Mesenchymal stem cell (in vitro differentiated cells and primary cell): Measurements from ENCODE around the gene DPCD.

ENCODE experiments used
- DNase-seq: peaks from one replicate; pipeline ENCODE4 v3.0.0-alpha.2; 2013
- H2AFZ ChIP-seq: one replicate; pipeline ENCODE4 v1.6.1; 2013; ENCODE audit warnings: low read depth, mild to moderate bottlenecking, control low read depth, inconsistent platforms, low read length, moderate library complexity
- H2AK5ac ChIP-seq: 2 replicates; pipeline ENCODE4 v1.6.1; 2013; ENCODE audit warnings: low read length, moderate library complexity, mild to moderate bottlenecking, inconsistent platforms; ENCODE audit not compliant: severe bottlenecking
- H2BK120ac ChIP-seq: one replicate; pipeline ENCODE4 v1.6.1; 2013; ENCODE audit warnings: low read depth, mild to moderate bottlenecking, inconsistent platforms, low read length, moderate library complexity
- H2BK12ac ChIP-seq, 2 experiments: one replicate each; pipeline ENCODE4 v1.6.1; 2013; ENCODE audit warnings: inconsistent platforms in 2 of 2, low read length in 2 of 2, mild to moderate bottlenecking in 2 of 2, moderate library complexity in 2 of 2, control low read depth in 1 of 2
- H2BK15ac ChIP-seq: one replicate; pipeline ENCODE4 v1.6.1; 2013; ENCODE audit warnings: mild to moderate bottlenecking, low read depth, inconsistent platforms; ENCODE audit not compliant: poor library complexity, severe bottlenecking
- H2BK5ac ChIP-seq: 2 replicates; pipeline ENCODE4 v1.6.1; 2013; ENCODE audit warnings: low read depth, mild to moderate bottlenecking, low read length, control low read depth, inconsistent platforms; ENCODE audit not compliant: poor library complexity, severe bottlenecking
- H3K14ac ChIP-seq, 2 experiments: one replicate each; pipeline ENCODE4 v1.6.1; 2013; ENCODE audit warnings: inconsistent platforms in 2 of 2, low read length in 2 of 2, control low read depth in 1 of 2, mild to moderate bottlenecking in 1 of 2, moderate library complexity in 1 of 2
- H3K18ac ChIP-seq, 2 experiments: one replicate each; pipeline ENCODE4 v1.6.1; 2013; ENCODE audit warnings: inconsistent platforms in 2 of 2, low read length in 2 of 2, control low read depth in 1 of 2, low read depth in 1 of 2, mild to moderate bottlenecking in 1 of 2
- H3K23ac ChIP-seq, 2 experiments: one replicate each; pipeline ENCODE4 v1.6.1; 2013; ENCODE audit warnings: inconsistent platforms in 2 of 2, low read length in 2 of 2, mild to moderate bottlenecking in 2 of 2, moderate library complexity in 2 of 2, control low read depth in 1 of 2
- H3K27ac ChIP-seq: 2 replicates; pipeline ENCODE4 v1.5.1; 2013; ENCODE audit warnings: mild to moderate bottlenecking, moderate library complexity, low read length, control low read depth, inconsistent platforms; ENCODE audit not compliant: poor library complexity, severe bottlenecking
- H3K27me3 ChIP-seq, 2 experiments: 2 replicates each; pipeline versions ENCODE4 v1.6.1 to v1.7.0; 2013; ENCODE audit warnings: low read length in 2 of 2, mild to moderate bottlenecking in 2 of 2, moderate library complexity in 2 of 2, control low read depth in 1 of 2, inconsistent platforms in 1 of 2; ENCODE audit not compliant: control insufficient read depth in 1 of 2, insufficient read depth in 1 of 2
- H3K36me3 ChIP-seq, 2 experiments: 2 replicates each; pipeline versions ENCODE4 v1.6.1 to v1.7.0; 2013; ENCODE audit warnings: low read length in 2 of 2, control low read depth in 1 of 2, inconsistent platforms in 1 of 2, low read depth in 1 of 2, mild to moderate bottlenecking in 1 of 2; ENCODE audit not compliant: insufficient read depth in 2 of 2, control insufficient read depth in 1 of 2
- H3K4ac ChIP-seq, 2 experiments: one replicate each; pipeline ENCODE4 v1.6.1; 2013; ENCODE audit warnings: inconsistent platforms in 2 of 2, low read length in 2 of 2, mild to moderate bottlenecking in 2 of 2, moderate library complexity in 2 of 2, control low read depth in 1 of 2, low read depth in 1 of 2
- H3K4me1 ChIP-seq: 2 replicates; pipeline ENCODE4 v1.6.1; 2013; ENCODE audit warnings: low read depth, low read length, control low read depth; ENCODE audit not compliant: control insufficient read depth, insufficient read depth
- H3K4me2 ChIP-seq: 2 replicates; pipeline ENCODE4 v1.6.1; 2013; ENCODE audit warnings: low read length, mild to moderate bottlenecking, inconsistent platforms; ENCODE audit not compliant: poor library complexity, severe bottlenecking
- H3K4me3 ChIP-seq, 2 experiments: 2 replicates each; pipeline versions ENCODE4 v1.5.1 to v1.7.0; 2013; ENCODE audit warnings: low read length in 2 of 2, mild to moderate bottlenecking in 2 of 2, control low read depth in 1 of 2, low read depth in 1 of 2; ENCODE audit not compliant: insufficient read depth in 1 of 2
- H3K79me1 ChIP-seq: replicated peaks from 2 replicates; pipeline ENCODE4 v1.6.1; 2013; ENCODE audit warnings: mild to moderate bottlenecking, control low read depth, low read length, inconsistent platforms; ENCODE audit not compliant: poor library complexity, severe bottlenecking
- H3K9ac ChIP-seq: 2 replicates; pipeline ENCODE4 v1.7.0; 2013; ENCODE audit warnings: mild to moderate bottlenecking, low read length, moderate library complexity
- H3K9me3 ChIP-seq: 2 replicates; pipeline ENCODE4 v1.7.0; 2013; ENCODE audit warnings: mild to moderate bottlenecking, low read length; ENCODE audit not compliant: control insufficient read depth
- H4K8ac ChIP-seq: one replicate; pipeline ENCODE4 v1.6.1; 2013; ENCODE audit warnings: inconsistent platforms, mild to moderate bottlenecking, low read length, moderate library complexity
- H4K91ac ChIP-seq: one replicate; pipeline ENCODE4 v1.6.1; 2013; ENCODE audit warnings: mild to moderate bottlenecking, low read length, inconsistent platforms
- WGBS: methylation state at CpG from one replicate; pipeline ENCODE4 v1.1.7; 2013; ENCODE audit warnings: mixed read lengths; 5-methylcytosine and 5-hydroxymethylcytosine counted together

DPCD gene

DNA sequence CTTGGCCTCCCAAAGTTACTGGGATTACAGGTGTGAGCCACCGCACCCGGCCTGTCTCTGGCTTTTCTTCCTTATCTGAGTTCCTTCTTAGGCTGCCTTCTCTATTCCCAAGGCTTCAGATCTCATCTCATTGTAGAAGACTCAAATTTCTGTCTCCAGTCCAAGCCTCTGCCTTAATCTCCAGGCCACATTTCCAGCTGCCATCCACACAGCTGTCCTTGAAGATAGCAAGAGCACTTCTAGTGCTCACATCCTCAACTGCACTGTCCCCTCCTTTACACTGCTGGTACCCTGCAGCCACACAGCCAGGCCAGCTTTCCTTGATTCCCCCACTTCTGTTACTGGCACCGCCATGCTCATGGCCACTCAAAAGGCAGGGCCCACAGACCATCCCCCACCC lies 35.7 kb upstream of the DPCD start:
- H3K9me3 ChIP-seq: no peaks in the 10 kb centered on the region
- H3K36me3 ChIP-seq: peaks cover 34 to 47% of the 10 kb centered on the region in 2 experiments
- H4K8ac ChIP-seq: no peak overlapping the region
- no peak for DNase-seq
- WGBS: over 99% methylated on average over 3 of the region's 3 CpGs
- H3K27me3 ChIP-seq: no peaks in the 10 kb centered on the region
- no peak overlapping the region for H3K4me2 ChIP-seq
- no peaks in the 10 kb centered on the region for H3K4me1 ChIP-seq
- H2BK120ac ChIP-seq: no peak overlapping the region
- no peak overlapping the region for H3K18ac ChIP-seq
- H3K23ac ChIP-seq: no peak overlapping the region
- H2AFZ ChIP-seq: no peak overlapping the region
- no peak overlapping the region for H4K91ac ChIP-seq
- no peak overlapping the region for H2AK5ac ChIP-seq
- H2BK15ac ChIP-seq: no peak overlapping the region
- no peak overlapping the region for H3K9ac ChIP-seq
- H3K14ac ChIP-seq: no peak overlapping the region
- no peak overlapping the region for H3K4me3 ChIP-seq
- H3K27ac ChIP-seq: no peak overlapping the region
- no peak overlapping the region for H2BK5ac ChIP-seq
- H2BK12ac ChIP-seq: no peak overlapping the region
- no peak overlapping the region for H3K4ac ChIP-seq
- H3K79me1 ChIP-seq: no peaks in the 10 kb centered on the region

- H3K4me1 ChIP-seq: peaks cover 2% of the 10 kb centered on the region
- no peak overlapping the region for H4K91ac ChIP-seq
- H3K9me3 ChIP-seq: no peaks in the 10 kb centered on the region
- H3K79me1 ChIP-seq: no peaks in the 10 kb centered on the region
- no peak overlapping the region for H4K8ac ChIP-seq
- no peak overlapping the region for H2AFZ ChIP-seq
- no peak overlapping the region for H3K4me3 ChIP-seq
- no peak overlapping the region for H3K4ac ChIP-seq
- H3K14ac ChIP-seq: no peak overlapping the region
- H2BK15ac ChIP-seq: no peak overlapping the region
- DNase-seq: no peak
- H3K27me3 ChIP-seq: peaks cover 6 to 21% of the 10 kb centered on the region in 2 experiments
- WGBS: 98% methylated on average over 2 of the region's 2 CpGs
- no peak overlapping the region for H2BK5ac ChIP-seq
- H3K9ac ChIP-seq: no peak overlapping the region
- H2AK5ac ChIP-seq: no peak overlapping the region
- H2BK120ac ChIP-seq: no peak overlapping the region
- no peak overlapping the region for H3K4me2 ChIP-seq
- no peak overlapping the region for H3K23ac ChIP-seq
- peaks cover 19 to 32% of the 10 kb centered on the region in 2 experiments for H3K36me3 ChIP-seq
- H2BK12ac ChIP-seq: no peak overlapping the region
- H3K27ac ChIP-seq: no peak overlapping the region
- H3K18ac ChIP-seq: no peak overlapping the region
These were observed 30.6 kb upstream of the DPCD start for GRCh38 chr10:101557541-101557940.

DNA sequence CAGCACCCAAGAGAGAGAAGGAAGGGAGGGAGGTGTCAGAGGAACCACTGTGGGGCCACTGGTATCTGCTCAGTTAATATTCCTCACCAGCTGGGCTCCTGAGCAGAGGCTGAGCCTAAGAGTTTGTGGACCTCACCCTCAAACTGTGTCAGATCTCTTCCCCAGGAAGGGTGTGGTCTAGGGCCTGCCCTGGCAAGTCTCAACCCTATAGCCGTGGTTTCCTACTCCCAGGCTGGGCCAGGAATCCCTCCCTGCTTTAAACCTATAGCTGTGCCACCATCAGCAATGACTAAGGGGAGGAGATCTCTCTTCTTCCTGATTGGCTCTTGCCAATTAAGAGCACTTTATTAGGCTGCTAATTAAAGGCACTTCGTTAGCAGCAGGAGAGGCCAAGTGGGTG lies 29.9 kb upstream of the DPCD start:
- Histone ChIP-seq H4K91ac (no peak overlapping the region), H3K9ac (no peak overlapping the region), H3K79me1 (no peaks in the 10 kb centered on the region), H2AFZ (no peak overlapping the region), H3K4ac (no peak overlapping the region), H3K36me3 (peaks cover 12 to 26% of the 10 kb centered on the region in 2 experiments), H3K4me2 (no peak overlapping the region), H3K23ac (no peak overlapping the region), H3K14ac (no peak overlapping the region), H3K4me1 (peaks cover 2% of the 10 kb centered on the region), H3K27ac (no peak overlapping the region), H3K18ac (no peak overlapping the region), H4K8ac (no peak overlapping the region), H3K9me3 (no peaks in the 10 kb centered on the region), H2BK15ac (no peak overlapping the region), H2BK120ac (no peak overlapping the region), H2BK12ac (no peak overlapping the region), H2AK5ac (no peak overlapping the region), H3K27me3 (peaks cover 11 to 28% of the 10 kb centered on the region in 2 experiments), H3K4me3 (no peak overlapping the region), H2BK5ac (no peak overlapping the region)
- no peak for DNase-seq
- 81% methylated on average over 2 of the region's 2 CpGs for WGBS

DNA sequence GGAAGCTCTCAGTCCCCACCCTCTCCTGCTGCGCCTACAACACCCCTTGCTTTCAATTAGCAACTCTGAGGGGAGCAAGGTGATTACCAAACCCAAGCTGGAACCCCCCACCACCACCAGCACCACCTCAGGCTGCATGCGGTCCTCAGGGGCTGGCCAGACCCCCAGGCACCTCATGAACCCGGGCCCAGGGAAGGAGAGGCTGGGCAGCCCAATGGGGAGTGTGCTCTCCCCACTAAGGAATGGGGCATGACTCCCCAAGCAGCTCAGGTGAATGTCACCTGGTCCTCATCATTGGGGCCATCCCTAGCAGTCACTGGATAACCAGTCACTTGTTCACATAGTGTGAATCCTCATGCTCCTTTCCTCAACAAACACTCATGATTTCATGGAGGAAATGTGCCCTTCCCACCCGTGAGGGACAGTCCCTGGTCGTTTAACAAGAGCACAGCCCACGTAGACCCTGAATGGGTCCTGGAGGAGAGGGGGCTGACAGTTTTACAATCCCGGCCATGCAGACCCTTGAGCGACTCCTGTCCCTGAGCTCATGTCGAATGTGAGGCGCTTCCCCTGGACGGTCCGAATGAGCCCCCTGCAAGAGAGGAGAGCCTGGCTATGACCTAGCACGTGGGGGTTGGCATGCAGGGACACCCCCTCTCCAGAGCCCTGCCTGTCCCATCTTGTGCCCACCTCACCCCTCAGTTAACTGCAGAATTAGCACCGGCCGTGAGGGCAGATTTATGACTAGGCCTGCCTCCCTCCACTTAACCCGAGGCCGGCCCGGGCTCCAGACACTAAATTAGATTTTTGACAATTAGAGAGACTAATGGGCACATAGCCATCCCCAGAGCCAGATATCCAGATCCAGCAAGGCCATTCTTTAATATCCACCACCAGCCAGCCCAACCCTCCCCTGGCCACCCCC lies 29.2 kb upstream of the DPCD start:
- Histone ChIP-seq H3K36me3 (peaks cover 5 to 18% of the 10 kb centered on the region in 2 experiments), H2BK5ac (no peak overlapping the region), H2BK120ac (no peak overlapping the region), H2AK5ac (no peak overlapping the region), H2BK12ac (no peak overlapping the region), H2AFZ (no peak overlapping the region), H3K23ac (no peak overlapping the region), H4K91ac (no peak overlapping the region), H3K14ac (no peak overlapping the region), H3K4me1 (peaks cover 2% of the 10 kb centered on the region), H3K4me2 (no peak overlapping the region), H3K27me3 (peaks cover 17 to 35% of the 10 kb centered on the region in 2 experiments), H2BK15ac (no peak overlapping the region), H3K79me1 (no peaks in the 10 kb centered on the region), H3K4ac (no peak overlapping the region), H3K9me3 (no peaks in the 10 kb centered on the region), H3K9ac (no peak overlapping the region), H3K4me3 (no peak overlapping the region), H3K18ac (no peak overlapping the region), H4K8ac (no peak overlapping the region), H3K27ac (no peak overlapping the region)
- DNase-seq: no peak
- 58% methylated on average over 18 of the region's 18 CpGs for WGBS
